Measurements from ENCODE around the gene NUDT3.

The NUDT3 gene

DNA sequence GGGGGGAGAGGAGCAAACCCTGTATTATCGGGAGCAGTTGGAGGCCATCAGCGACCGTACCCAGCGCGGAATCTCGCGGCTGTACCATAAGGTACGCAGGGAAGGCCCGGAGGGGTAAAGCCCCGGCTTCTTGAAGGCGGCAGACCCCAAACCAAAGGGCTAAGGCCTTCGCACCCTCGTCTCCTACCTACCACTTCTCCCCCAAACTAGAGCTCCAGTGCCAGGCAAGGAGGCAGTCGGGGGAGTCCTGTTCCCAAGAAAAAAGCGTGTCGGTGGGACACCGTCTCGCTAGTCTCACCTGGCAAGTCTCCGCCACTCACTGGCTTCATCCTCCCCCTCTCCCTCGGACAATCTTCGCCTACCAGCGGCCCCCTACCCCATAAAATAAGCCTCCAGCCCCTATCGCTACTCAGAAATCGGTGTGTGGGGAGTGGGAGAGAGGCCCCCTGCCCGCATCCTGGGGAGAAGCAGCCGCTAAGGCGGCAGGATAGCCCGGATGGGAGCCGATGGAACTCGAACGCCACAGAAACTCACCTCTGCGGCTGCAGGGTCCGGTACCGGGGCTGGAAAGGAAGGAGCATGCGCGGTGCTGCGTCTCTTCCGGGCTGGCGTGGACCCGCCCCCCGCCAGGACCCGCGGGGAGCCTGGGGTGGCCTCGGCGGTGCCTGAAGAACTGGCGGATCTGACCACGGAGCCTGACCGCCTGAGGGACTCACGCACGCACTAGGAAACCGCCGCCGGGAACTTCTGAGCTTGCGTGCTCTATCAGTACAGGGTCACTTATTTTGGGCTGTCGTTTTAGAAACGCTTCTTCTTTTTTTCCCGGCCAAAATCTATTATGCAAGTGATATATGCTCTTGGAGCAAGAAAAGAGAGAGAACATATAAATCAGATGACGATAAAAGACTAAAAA is 33.3 kb upstream of the NUDT3 start, which contains the start of gene RPS10:
Gene RPS10, minus strand, starts transcription at position 572 of the 913 bp plus-strand sequence. CDS start 848 bp downstream, outside the sequence.
- TF ChIP-seq CEBPB (IDR thresholded peaks at IDR 0.05) (0 out of 2 replicates have a peak, but pooled peaks have one; percentile 1), RAD21 (IDR thresholded peaks at IDR 0.05; ENCODE audit: low read depth) (peak; percentile 3; the same call in 1 of the 2 replicates), CREB1 (IDR thresholded peaks at IDR 0.05; ENCODE audit: low read depth) (no peak), TEAD4 (IDR thresholded peaks at IDR 0.05) (no peak), FOXM1 (IDR thresholded peaks at IDR 0.05; ENCODE audit: borderline replicate concordance, low read depth) (no peak), NFIC (IDR thresholded peaks at IDR 0.05) (no peak), TAF1 (IDR thresholded peaks at IDR 0.05; ENCODE audit: low read depth) (peak; percentile 98), ZBTB7A (IDR thresholded peaks at IDR 0.05; ENCODE audit: low read depth) (no peak), YY1 (IDR thresholded peaks at IDR 0.05; ENCODE audit: low read depth) (0 out of 2 replicates have a peak, but pooled peaks have one; percentile 30), EGR1 (IDR thresholded peaks at IDR 0.05) (no peak), EP300 (IDR thresholded peaks at IDR 0.05; ENCODE audit: borderline replicate concordance) (no peak), TCF12 (IDR thresholded peaks at IDR 0.05; ENCODE audit: low read depth) (no peak; the same call in 1 of the 2 replicates)
- TF ChIP-seq, protein P1, sequence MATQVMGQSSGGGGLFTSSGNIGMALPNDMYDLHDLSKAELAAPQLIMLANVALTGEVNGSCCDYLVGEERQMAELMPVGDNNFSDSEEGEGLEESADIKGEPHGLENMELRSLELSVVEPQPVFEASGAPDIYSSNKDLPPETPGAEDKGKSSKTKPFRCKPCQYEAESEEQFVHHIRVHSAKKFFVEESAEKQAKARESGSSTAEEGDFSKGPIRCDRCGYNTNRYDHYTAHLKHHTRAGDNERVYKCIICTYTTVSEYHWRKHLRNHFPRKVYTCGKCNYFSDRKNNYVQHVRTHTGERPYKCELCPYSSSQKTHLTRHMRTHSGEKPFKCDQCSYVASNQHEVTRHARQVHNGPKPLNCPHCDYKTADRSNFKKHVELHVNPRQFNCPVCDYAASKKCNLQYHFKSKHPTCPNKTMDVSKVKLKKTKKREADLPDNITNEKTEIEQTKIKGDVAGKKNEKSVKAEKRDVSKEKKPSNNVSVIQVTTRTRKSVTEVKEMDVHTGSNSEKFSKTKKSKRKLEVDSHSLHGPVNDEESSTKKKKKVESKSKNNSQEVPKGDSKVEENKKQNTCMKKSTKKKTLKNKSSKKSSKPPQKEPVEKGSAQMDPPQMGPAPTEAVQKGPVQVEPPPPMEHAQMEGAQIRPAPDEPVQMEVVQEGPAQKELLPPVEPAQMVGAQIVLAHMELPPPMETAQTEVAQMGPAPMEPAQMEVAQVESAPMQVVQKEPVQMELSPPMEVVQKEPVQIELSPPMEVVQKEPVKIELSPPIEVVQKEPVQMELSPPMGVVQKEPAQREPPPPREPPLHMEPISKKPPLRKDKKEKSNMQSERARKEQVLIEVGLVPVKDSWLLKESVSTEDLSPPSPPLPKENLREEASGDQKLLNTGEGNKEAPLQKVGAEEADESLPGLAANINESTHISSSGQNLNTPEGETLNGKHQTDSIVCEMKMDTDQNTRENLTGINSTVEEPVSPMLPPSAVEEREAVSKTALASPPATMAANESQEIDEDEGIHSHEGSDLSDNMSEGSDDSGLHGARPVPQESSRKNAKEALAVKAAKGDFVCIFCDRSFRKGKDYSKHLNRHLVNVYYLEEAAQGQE (IDR thresholded peaks at IDR 0.05; ENCODE audit: low read depth), result peak; percentile 31; the same call in 1 of the 2 replicates
- TF ChIP-seq, protein P2, sequence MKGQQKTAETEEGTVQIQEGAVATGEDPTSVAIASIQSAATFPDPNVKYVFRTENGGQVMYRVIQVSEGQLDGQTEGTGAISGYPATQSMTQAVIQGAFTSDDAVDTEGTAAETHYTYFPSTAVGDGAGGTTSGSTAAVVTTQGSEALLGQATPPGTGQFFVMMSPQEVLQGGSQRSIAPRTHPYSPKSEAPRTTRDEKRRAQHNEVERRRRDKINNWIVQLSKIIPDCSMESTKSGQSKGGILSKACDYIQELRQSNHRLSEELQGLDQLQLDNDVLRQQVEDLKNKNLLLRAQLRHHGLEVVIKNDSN (IDR thresholded peaks at IDR 0.05), result no peak
- TF ChIP-seq, protein P3, sequence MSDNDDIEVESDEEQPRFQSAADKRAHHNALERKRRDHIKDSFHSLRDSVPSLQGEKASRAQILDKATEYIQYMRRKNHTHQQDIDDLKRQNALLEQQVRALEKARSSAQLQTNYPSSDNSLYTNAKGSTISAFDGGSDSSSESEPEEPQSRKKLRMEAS (IDR thresholded peaks at IDR 0.05), result peak; percentile 88

DNA sequence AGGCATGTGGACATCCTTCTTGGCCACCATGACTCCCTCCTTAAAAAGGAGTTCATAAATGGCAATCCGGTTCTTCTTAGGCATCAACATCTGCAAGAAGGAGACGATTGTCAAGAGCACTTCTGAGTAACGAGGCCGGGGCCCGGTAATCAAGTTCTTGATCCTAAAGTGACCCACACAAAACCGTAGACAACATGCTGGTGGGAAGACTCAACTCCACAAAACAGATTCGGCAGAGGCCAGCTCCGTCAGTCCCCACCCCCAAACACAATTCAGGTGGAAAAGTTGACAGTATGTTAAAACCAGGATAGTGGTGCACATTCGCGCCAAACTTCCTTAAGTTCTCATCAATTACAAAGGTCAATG is 32.6 kb upstream of the NUDT3 start:
- TF ChIP-seq EP300 (IDR thresholded peaks at IDR 0.05; ENCODE audit: borderline replicate concordance) (no peak), ZBTB7A (IDR thresholded peaks at IDR 0.05; ENCODE audit: low read depth) (no peak), TCF12 (IDR thresholded peaks at IDR 0.05; ENCODE audit: low read depth) (no peak), CEBPB (IDR thresholded peaks at IDR 0.05) (no peak), FOXM1 (IDR thresholded peaks at IDR 0.05; ENCODE audit: borderline replicate concordance, low read depth) (no peak), EGR1 (IDR thresholded peaks at IDR 0.05) (no peak), TAF1 (IDR thresholded peaks at IDR 0.05; ENCODE audit: low read depth) (no peak), TEAD4 (IDR thresholded peaks at IDR 0.05) (no peak), RAD21 (IDR thresholded peaks at IDR 0.05; ENCODE audit: low read depth) (no peak), NFIC (IDR thresholded peaks at IDR 0.05) (no peak), CREB1 (IDR thresholded peaks at IDR 0.05; ENCODE audit: low read depth) (no peak), YY1 (IDR thresholded peaks at IDR 0.05; ENCODE audit: low read depth) (no peak)
- TF ChIP-seq, protein P3 (IDR thresholded peaks at IDR 0.05), result no peak
- TF ChIP-seq, protein P1 (IDR thresholded peaks at IDR 0.05; ENCODE audit: low read depth), result no peak
- TF ChIP-seq, protein P2 (IDR thresholded peaks at IDR 0.05), result no peak

DNA sequence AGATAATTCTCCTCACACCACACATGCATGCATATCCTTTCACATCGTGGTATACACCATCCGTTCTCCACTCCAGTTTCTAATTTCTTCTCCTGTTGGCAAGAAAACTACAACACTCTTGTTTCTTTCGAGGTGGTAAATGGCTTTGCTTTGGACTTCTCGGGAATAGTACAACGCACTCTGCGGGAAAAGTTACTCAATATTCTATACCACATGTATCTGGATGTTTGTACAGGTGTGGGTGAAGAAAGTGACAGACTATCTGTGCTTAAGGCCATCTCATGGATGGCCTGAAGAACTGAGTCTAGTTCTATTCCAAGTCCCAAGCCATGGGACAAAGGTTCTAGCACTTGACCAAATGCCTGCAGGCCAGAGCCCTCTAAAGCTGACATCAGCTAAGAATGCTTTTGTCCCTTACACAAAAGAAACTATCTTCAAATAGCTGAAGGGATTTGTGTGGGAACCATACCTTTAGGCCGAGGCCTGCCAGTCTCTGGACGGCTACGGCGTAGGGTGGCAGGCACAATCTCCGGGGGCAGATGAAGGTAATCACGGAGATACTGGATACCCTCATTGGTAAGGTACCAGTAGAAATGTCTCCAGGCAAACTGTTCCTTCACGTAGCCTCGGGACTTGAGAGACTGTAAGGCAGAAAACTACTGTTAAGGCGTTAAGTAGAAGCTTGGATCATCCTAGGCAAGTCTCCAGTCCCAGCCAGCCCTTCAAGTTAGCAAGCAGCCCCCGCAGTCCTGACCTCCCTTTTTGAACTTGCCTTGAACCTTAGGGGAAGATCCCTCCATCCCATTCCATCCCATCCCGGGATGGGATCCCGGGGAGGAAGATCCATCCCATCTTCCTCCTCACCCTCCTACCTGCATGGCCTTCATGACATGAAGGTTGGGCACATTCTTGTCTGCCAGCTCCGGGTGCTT is 32.0 kb upstream of the NUDT3 start:
- no peak for TF ChIP-seq TCF12 (IDR thresholded peaks at IDR 0.05; ENCODE audit: low read depth)
- no peak for TF ChIP-seq EGR1 (IDR thresholded peaks at IDR 0.05)
- no peak for TF ChIP-seq EP300 (IDR thresholded peaks at IDR 0.05; ENCODE audit: borderline replicate concordance)
- TF ChIP-seq, protein P3 (IDR thresholded peaks at IDR 0.05), result no peak
- TF ChIP-seq CREB1 (IDR thresholded peaks at IDR 0.05; ENCODE audit: low read depth), result no peak

DNA sequence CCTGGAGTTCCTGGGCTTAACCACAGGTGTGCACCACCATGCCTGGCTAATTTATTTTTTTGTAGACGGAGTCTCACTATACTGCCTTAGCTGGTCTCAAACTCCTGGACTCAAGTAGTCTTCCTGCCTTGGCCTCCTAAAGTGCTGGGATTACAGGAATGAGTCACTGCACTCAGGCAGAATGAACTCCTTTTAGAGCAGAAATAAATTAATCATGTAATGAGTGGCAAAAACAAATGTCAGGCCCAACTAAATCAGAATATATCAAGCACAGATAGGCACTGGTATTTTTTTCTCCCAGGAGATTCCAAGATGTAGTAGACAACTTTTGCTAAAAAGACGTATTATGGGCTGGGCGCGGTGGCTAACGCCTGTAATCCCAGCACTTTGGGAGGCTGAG is 30.8 kb upstream of the NUDT3 start:
- TF ChIP-seq RAD21 (IDR thresholded peaks at IDR 0.05; ENCODE audit: low read depth) (no peak), CREB1 (IDR thresholded peaks at IDR 0.05; ENCODE audit: low read depth) (no peak), EP300 (IDR thresholded peaks at IDR 0.05; ENCODE audit: borderline replicate concordance) (no peak), ZBTB7A (IDR thresholded peaks at IDR 0.05; ENCODE audit: low read depth) (no peak), TEAD4 (IDR thresholded peaks at IDR 0.05) (no peak), TCF12 (IDR thresholded peaks at IDR 0.05; ENCODE audit: low read depth) (no peak), NFIC (IDR thresholded peaks at IDR 0.05) (no peak), TAF1 (IDR thresholded peaks at IDR 0.05; ENCODE audit: low read depth) (no peak), FOXM1 (IDR thresholded peaks at IDR 0.05; ENCODE audit: borderline replicate concordance, low read depth) (no peak), EGR1 (IDR thresholded peaks at IDR 0.05) (no peak), YY1 (IDR thresholded peaks at IDR 0.05; ENCODE audit: low read depth) (no peak), CEBPB (IDR thresholded peaks at IDR 0.05) (no peak)
- TF ChIP-seq, protein P2 (IDR thresholded peaks at IDR 0.05), result no peak
- TF ChIP-seq, protein P1 (IDR thresholded peaks at IDR 0.05; ENCODE audit: low read depth), result no peak
- TF ChIP-seq, protein P3 (IDR thresholded peaks at IDR 0.05), result no peak
